IMR-90 (cell line): ENCODE results near the gene RAD51B. TPM values are rescaled to one million over a fixed set of nuclear protein-coding genes. Genes with fewer than 3 reads are reported as not detected.

Source experiments
- ATAC-seq: fragments of 200-7000 bp; cut with Tn5 transposase; 2 replicates; pipeline ENCODE4 v1.9.1; 2020; ENCODE audit warnings: low read depth, mild to moderate bottlenecking, moderate library complexity
- BruUV-seq: library from RNA; stranded (reverse); fragments of 400-500 nt; replicated peaks from 2 replicates; lab custom pipeline; 2021; lab: Mats Ljungman, UMichigan
- CTCF ChIA-PET: fragments of 300-600 bp; formaldehyde crosslinking; extraction: SDS; loops from one replicate; lab custom pipeline; 2021; ENCODE audit warnings: antibody characterized with exemption; lab: Yijun Ruan, JAX
- POLR2A ChIA-PET: fragments of 300-600 bp; sonication (Branson Sonifier 250); formaldehyde crosslinking; loops from one replicate; lab custom pipeline; 2022; ENCODE audit warnings: antibody characterized with exemption; ENCODE audit not compliant: unreplicated experiment; lab: Charles Lee
- DNase-seq: peaks from one replicate; pipeline ENCODE4 v3.0.0; 2013
- H2AFZ ChIP-seq: replicated peaks from 2 replicates; pipeline ENCODE3; 2013; ENCODE audit warnings: low read length, mild to moderate bottlenecking; ENCODE audit not compliant: poor library complexity
- H2AK5ac ChIP-seq: 2 replicates; pipeline ENCODE4 v1.6.1; 2013; ENCODE audit warnings: low read depth, low read length, inconsistent platforms
- H2AK9ac ChIP-seq: replicated peaks from 2 replicates; pipeline ENCODE3; 2013; ENCODE audit warnings: mild to moderate bottlenecking, low read depth, low read length, moderate library complexity; ENCODE audit not compliant: poor library complexity
- H2BK120ac ChIP-seq: 2 replicates; pipeline ENCODE4 v1.6.1; 2013; ENCODE audit warnings: low read depth, low read length, inconsistent platforms
- H2BK15ac ChIP-seq: 3 replicates; pipeline ENCODE4 v1.6.1; 2013; ENCODE audit warnings: low read depth, low read length, inconsistent platforms
- H2BK20ac ChIP-seq: 2 replicates; pipeline ENCODE4 v1.6.1; 2013; ENCODE audit warnings: low read depth, mild to moderate bottlenecking, inconsistent platforms, low read length, moderate library complexity
- H2BK5ac ChIP-seq: 2 replicates; pipeline ENCODE4 v1.6.1; 2013; ENCODE audit warnings: mild to moderate bottlenecking, low read depth, low read length, inconsistent platforms; ENCODE audit not compliant: poor library complexity, severe bottlenecking
- H3K14ac ChIP-seq: replicated peaks from 2 replicates; pipeline ENCODE4 v1.6.1; 2013; ENCODE audit warnings: low read depth, low read length, inconsistent platforms
- H3K18ac ChIP-seq: 2 replicates; pipeline ENCODE4 v1.6.1; 2013; ENCODE audit warnings: low read depth, low read length, control low read depth
- H3K23ac ChIP-seq: 2 replicates; pipeline ENCODE4 v1.6.1; 2013; ENCODE audit warnings: low read depth, low read length, inconsistent platforms
- H3K27ac ChIP-seq: 2 replicates; pipeline ENCODE4 v1.5.1; 2013; ENCODE audit warnings: mild to moderate bottlenecking, control low read depth, low read length; ENCODE audit not compliant: insufficient read depth
- H3K27me3 ChIP-seq: 2 replicates; pipeline ENCODE4 v1.6.1; 2013; ENCODE audit warnings: low read length; ENCODE audit not compliant: control insufficient read depth, insufficient read depth
- H3K36me3 ChIP-seq: 2 replicates; pipeline ENCODE4 v1.6.1; 2013; ENCODE audit warnings: low read length, mixed read lengths; ENCODE audit not compliant: control insufficient read depth, insufficient read depth
- H3K4ac ChIP-seq: 2 replicates; pipeline ENCODE4 v1.6.1; 2013; ENCODE audit warnings: low read depth, low read length, inconsistent platforms
- H3K4me1 ChIP-seq: 2 replicates; pipeline ENCODE4 v1.6.1; 2013; ENCODE audit warnings: low read length, mixed read lengths; ENCODE audit not compliant: control insufficient read depth, insufficient read depth
- H3K4me2 ChIP-seq: 2 replicates; pipeline ENCODE4 v1.6.1; 2013; ENCODE audit warnings: low read depth, mild to moderate bottlenecking, control low read depth, low read length, moderate library complexity
- H3K4me3 ChIP-seq: 2 replicates; pipeline ENCODE4 v1.5.1; 2013; ENCODE audit warnings: low read depth, mild to moderate bottlenecking, control low read depth, low read length, moderate library complexity; ENCODE audit not compliant: insufficient read depth
- H3K56ac ChIP-seq: 2 replicates; pipeline ENCODE4 v1.6.1; 2013; ENCODE audit warnings: low read length, inconsistent platforms; ENCODE audit not compliant: insufficient read depth; ENCODE audit errors: extremely low read depth
- H3K79me1 ChIP-seq, 2 experiments: 2 replicates each; pipeline ENCODE4 v1.6.1; 2013; ENCODE audit warnings: low read length in 2 of 2, inconsistent platforms in 1 of 2, low read depth in 1 of 2
- H3K9ac ChIP-seq: 2 replicates; pipeline ENCODE4 v1.6.1; 2013; ENCODE audit warnings: low read depth, low read length, control low read depth
- H3K9me1 ChIP-seq: 2 replicates; pipeline ENCODE4 v1.6.1; 2013; ENCODE audit warnings: low read length, inconsistent platforms; ENCODE audit not compliant: insufficient read depth
- H3K9me3 ChIP-seq: 2 replicates; pipeline ENCODE4 v1.6.1; 2013; ENCODE audit warnings: low read length; ENCODE audit not compliant: control insufficient read depth, insufficient read depth
- H4K20me1 ChIP-seq: 2 replicates; pipeline ENCODE4 v1.6.1; 2013; ENCODE audit warnings: low read length, inconsistent platforms; ENCODE audit not compliant: insufficient read depth
- H4K5ac ChIP-seq: 2 replicates; pipeline ENCODE4 v1.6.1; 2013; ENCODE audit warnings: mild to moderate bottlenecking, low read depth, low read length, control low read depth
- H4K8ac ChIP-seq, 2 experiments: 2 replicates each; pipeline ENCODE4 v1.6.1; 2013; ENCODE audit warnings: low read depth in 2 of 2, low read length in 2 of 2, control low read depth in 1 of 2, inconsistent platforms in 1 of 2
- H4K91ac ChIP-seq: 2 replicates; pipeline ENCODE4 v1.6.1; 2013; ENCODE audit warnings: low read depth, low read length, inconsistent platforms; ENCODE audit not compliant: insufficient read depth
- NFE2L2 ChIP-seq: fragments of 150-350 bp; IDR thresholded peaks from 2 replicates; pipeline ENCODE4 v1.6.1; 2016; ENCODE audit warnings: low read depth, mild to moderate bottlenecking, low read length
- RAD21 ChIP-seq: IDR thresholded peaks from 2 replicates; pipeline ENCODE4 v1.6.1; 2012; ENCODE audit warnings: low read length, improper control_type of control experiment
- WGBS, 2 experiments: methylation state at CpG; one replicate each; pipeline versions ENCODE4 v1.1.5 to v1.1.7; 2013; ENCODE audit warnings: missing lambda C conversion rate in 2 of 2; ENCODE audit not compliant: insufficient read length in 1 of 2; ENCODE audit errors: extremely low coverage in 2 of 2; 5-methylcytosine and 5-hydroxymethylcytosine counted together
- dilution Hi-C: fragments of 300-500 bp; cut with HindIII; formaldehyde crosslinking; loops from one replicate; pipeline ENCODE4 v1.14.3; 2018; ENCODE audit warnings: low sequenced_read_pairs; ENCODE audit not compliant: unreplicated experiment
- in situ Hi-C: fragments of 300-500 bp; cut with MboI; formaldehyde crosslinking; loops from 3 replicates; pipeline ENCODE4 v1.14.3; 2019; ENCODE audit warnings: low sequenced_read_pairs, inconsistent platforms, mixed read lengths
- intact Hi-C: fragments of 100-400 bp; cut with micrococcal nuclease; formaldehyde crosslinking; loops from 2 replicates; pipeline ENCODE4 v1.10.0; 2022
- polyA plus RNA-seq, 3 experiments: library from polyadenylated mRNA; depleted of rRNA; stranded (reverse); fragments of >200 nt; gene quantifications; 2 replicates each; pipeline ENCODE4 v1.2.3, GENCODE V29; 2012; ENCODE audit warnings: low replicate concordance in 1 of 3
- total RNA-seq: library from RNA; depleted of rRNA; stranded (reverse); fragments of >200 nt; gene quantifications from 2 replicates; pipeline ENCODE4 v1.2.3, GENCODE V29; 2012
- TF ChIP-seq, protein P1 (sequence below): fragments of 150-350 bp; IDR thresholded peaks from 2 replicates; pipeline ENCODE4 v1.6.1; 2017; ENCODE audit warnings: mild to moderate bottlenecking, antibody characterized with exemption, low read length, low read depth

RAD51B gene
- total and polyA plus RNA-seq, 2 of the 4 experiments (the other 2 are of a cell fraction) = 5.1 to 18.8 TPM

DNA sequence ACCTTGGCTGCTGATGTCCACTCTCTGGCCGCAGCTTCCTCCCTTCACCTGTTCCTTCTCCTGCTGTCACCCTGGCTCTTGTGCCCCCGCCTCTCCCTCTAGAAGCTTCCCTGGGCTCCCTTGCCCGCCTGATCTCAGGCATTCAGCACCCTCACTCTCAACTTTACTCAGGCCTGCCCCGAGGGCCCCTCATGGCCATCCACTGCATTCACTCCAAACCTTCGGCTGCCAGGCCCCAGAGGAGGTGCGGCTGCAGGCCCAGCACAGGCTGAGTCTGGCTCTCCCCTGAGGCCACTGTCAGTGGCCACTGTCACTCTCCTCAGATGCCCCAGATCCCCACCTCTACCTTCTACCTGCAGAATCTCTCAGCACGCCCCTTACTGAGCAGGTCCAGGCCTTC lies 789.4 kb downstream of the RAD51B start:
- in situ Hi-C loops = no loop called here
- TF ChIP-seq, protein P1, sequence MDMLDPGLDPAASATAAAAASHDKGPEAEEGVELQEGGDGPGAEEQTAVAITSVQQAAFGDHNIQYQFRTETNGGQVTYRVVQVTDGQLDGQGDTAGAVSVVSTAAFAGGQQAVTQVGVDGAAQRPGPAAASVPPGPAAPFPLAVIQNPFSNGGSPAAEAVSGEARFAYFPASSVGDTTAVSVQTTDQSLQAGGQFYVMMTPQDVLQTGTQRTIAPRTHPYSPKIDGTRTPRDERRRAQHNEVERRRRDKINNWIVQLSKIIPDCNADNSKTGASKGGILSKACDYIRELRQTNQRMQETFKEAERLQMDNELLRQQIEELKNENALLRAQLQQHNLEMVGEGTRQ = no peak
- TF ChIP-seq NFE2L2 = no peak
- TF ChIP-seq RAD21 = no peak
- Histone ChIP-seq H3K4ac (peak overlapping the region; percentile 99), H2AK5ac (peak overlapping the region; percentile 29; the same call in 1 of the 2 replicates), H2BK120ac (0 out of 2 replicates have a peak overlapping the region, but pooled peaks have one; percentile 98), H3K4me3 (no peak overlapping the region), H3K9me1 (peaks cover 14% of the 10 kb centered on the region), H3K9ac (no peak overlapping the region), H3K23ac (no peak overlapping the region), H3K18ac (no peak overlapping the region; the same call in 1 of the 2 replicates), H3K36me3 (no peaks in the 10 kb centered on the region), H4K20me1 (no peaks in the 10 kb centered on the region), H2AFZ (no peak overlapping the region), H3K56ac (no peak overlapping the region), H2BK15ac (no peak overlapping the region; the same call in 2 of the 3 replicates), H4K91ac (peak overlapping the region; percentile 33; the same call in 1 of the 2 replicates), H3K9me3 (peaks cover 6% of the 10 kb centered on the region), H2AK9ac (no peak overlapping the region), H2BK5ac (no peak overlapping the region), H4K8ac (peak overlapping the region in 1 of 2 experiments; percentile 6; a peak in 1 of 4 replicates), H3K14ac (no peak overlapping the region), H3K4me1 (peaks cover 25% of the 10 kb centered on the region), H3K27ac (no peak overlapping the region), H2BK20ac (no peak overlapping the region), H3K79me1 (peaks cover 0 to 7% of the 10 kb centered on the region in 2 experiments; a peak in 1 of 4 replicates), H4K5ac (no peak overlapping the region), H3K4me2 (no peak overlapping the region), H3K27me3 (no peaks in the 10 kb centered on the region)
- CTCF ChIA-PET = no interaction called here
- DNase-seq (no peak), ATAC-seq (no peak)
- BruUV-seq = no TSS peak
- dilution Hi-C loops = no loop called here
- POLR2A ChIA-PET = no interaction called here
- WGBS, 2 experiments = 93% methylated on average over 6 of the region's 7 CpGs; no CpG with 5 or more reads in 1 of the 2 experiments
- intact Hi-C loops = no loop called here
